T-helper 2 cell treated with Interferon-gamma antibody and Interleukin-4, amounts not matched to agents 5 μg/mL and 100 μg/mL, for 36 hours (primary cell): Measurements from ENCODE around the gene CDC42BPG.

Experiments
- DNase-seq: peaks from one replicate; pipeline ENCODE4 v3.0.0; 2021; ENCODE audit warnings: low spot score
- H3K27ac Mint-ChIP-seq: one replicate; pipeline ENCODE4 v1.8.0; 2021; ENCODE audit warnings: mild to moderate bottlenecking, mixed read lengths
- H3K27me3 Mint-ChIP-seq: one replicate; pipeline ENCODE4 v1.8.0; 2021; ENCODE audit warnings: low read depth, mixed read lengths
- H3K36me3 Mint-ChIP-seq: one replicate; pipeline ENCODE4 v1.8.0; 2021; ENCODE audit warnings: low read depth, mixed read lengths
- H3K4me1 Mint-ChIP-seq: one replicate; pipeline ENCODE4 v1.8.0; 2021; ENCODE audit warnings: low read depth, mixed read lengths
- H3K4me3 Mint-ChIP-seq: one replicate; pipeline ENCODE4 v1.8.0; 2022; ENCODE audit warnings: mild to moderate bottlenecking, moderate library complexity, mixed read lengths
- H3K9me3 Mint-ChIP-seq: one replicate; pipeline ENCODE4 v1.8.0; 2021; ENCODE audit warnings: mixed read lengths

The CDC42BPG gene

DNA sequence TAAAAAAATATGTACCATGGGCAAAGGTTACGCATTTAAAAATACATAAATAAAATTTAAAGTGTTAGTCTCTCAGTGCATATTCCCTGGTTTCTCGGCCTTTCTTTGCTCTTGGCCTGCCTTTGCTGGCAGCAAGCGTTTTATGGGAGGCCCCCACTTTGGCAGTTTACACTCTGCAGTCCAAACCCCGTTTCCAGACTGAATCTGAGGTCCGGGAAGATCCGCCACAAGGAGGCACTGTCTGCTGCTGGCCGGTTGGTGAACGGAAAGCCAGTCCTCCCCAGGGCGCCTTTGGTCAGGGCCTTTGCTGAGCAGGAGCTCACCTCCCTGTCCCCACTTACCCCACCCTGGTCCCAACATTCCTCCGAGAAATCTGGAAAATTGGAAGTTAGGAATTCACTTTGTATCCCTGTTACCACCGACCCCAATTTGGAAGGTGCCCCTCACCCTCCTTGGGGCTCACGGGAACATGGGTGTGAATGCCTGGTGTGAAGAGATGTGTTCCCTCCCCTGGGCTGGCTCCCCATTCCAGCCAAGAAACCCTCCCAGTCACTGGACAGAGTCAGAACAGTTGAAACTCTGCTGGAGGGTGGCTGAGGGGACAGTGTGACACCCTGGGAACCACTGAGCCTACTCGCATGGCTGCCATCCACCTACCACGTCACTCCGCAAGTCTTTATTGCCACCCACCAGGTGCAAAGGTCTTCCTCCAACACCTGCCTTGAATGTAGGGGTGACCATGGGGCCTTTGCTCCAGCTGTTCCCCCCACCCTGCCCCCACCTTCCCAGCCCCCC is 56.7 kb downstream of the CDC42BPG start:
- peak overlapping the region; percentile 31 for H3K27ac Mint-ChIP-seq
- H3K4me1 Mint-ChIP-seq = peaks cover 4% of the 10 kb centered on the region
- no peak overlapping the region for H3K4me3 Mint-ChIP-seq
- H3K27me3 Mint-ChIP-seq = no peaks in the 10 kb centered on the region
- DNase-seq = peak; percentile 35
- H3K36me3 Mint-ChIP-seq = peaks cover 8% of the 10 kb centered on the region
- H3K9me3 Mint-ChIP-seq = no peaks in the 10 kb centered on the region

DNA sequence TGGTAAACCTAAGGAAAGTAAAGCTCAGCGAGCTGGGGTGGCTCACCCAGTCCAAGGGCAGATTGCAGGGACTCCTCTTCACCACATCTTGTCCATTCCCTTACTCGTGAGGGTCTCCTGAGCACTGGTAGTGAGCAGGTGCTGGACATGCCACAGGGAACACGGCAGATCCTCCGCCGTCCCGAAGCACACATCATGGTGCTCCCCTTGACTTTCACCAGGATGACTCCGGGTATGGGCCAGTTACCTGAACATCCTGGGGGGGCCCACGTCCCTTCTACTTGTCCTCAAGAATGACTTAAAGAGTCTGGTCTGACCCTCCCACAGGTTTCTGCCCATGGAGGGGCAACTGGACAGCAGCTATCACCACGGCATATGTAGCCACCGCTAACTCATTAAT is 58.1 kb downstream of the CDC42BPG start:
- H3K4me3 Mint-ChIP-seq = no peak overlapping the region
- peaks cover 4% of the 10 kb centered on the region for H3K4me1 Mint-ChIP-seq
- H3K9me3 Mint-ChIP-seq = no peaks in the 10 kb centered on the region
- H3K36me3 Mint-ChIP-seq = peaks cover 10% of the 10 kb centered on the region
- no peak overlapping the region for H3K27ac Mint-ChIP-seq
- DNase-seq = no peak
- no peaks in the 10 kb centered on the region for H3K27me3 Mint-ChIP-seq

DNA sequence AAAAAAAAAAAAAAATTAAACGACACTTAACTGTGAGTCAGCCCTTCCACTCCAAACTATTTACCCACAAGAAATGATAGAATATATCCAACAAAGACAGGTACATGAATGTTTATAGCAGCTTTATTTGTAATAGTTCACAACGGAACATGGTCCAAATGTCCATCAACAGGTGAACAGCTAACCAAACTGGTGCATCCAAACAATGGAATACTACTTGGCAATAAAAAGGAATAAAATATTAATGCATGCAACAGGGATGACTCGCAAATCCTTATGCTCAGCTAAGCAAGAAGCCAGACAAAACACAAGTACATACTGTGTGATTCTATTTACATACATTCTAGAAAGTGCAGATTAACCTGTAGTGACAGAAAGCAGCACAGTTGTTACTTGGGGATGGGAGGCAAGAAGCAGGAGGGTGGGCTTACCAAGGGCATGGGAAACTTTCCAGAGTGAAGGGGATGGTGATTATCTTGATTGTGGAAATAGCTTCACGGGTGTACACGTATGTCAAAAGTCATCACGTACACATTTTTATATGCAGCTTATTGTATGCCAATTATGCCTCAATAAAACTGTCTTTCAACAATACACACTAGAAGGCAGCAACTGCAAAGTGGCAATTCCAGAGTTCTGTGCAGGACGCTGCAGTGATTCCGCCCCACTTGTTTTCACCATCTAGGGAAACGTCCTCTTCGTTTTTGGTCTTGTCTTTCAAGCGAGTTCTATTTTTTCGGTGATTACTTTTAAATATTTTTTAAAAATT is 59.5 kb downstream of the CDC42BPG start:
- no peaks in the 10 kb centered on the region for H3K27me3 Mint-ChIP-seq
- no peak for DNase-seq
- no peak overlapping the region for H3K4me3 Mint-ChIP-seq
- H3K36me3 Mint-ChIP-seq = peaks cover 6% of the 10 kb centered on the region
- H3K4me1 Mint-ChIP-seq = peaks cover 11% of the 10 kb centered on the region
- no peak overlapping the region for H3K27ac Mint-ChIP-seq
- H3K9me3 Mint-ChIP-seq = no peaks in the 10 kb centered on the region

DNA sequence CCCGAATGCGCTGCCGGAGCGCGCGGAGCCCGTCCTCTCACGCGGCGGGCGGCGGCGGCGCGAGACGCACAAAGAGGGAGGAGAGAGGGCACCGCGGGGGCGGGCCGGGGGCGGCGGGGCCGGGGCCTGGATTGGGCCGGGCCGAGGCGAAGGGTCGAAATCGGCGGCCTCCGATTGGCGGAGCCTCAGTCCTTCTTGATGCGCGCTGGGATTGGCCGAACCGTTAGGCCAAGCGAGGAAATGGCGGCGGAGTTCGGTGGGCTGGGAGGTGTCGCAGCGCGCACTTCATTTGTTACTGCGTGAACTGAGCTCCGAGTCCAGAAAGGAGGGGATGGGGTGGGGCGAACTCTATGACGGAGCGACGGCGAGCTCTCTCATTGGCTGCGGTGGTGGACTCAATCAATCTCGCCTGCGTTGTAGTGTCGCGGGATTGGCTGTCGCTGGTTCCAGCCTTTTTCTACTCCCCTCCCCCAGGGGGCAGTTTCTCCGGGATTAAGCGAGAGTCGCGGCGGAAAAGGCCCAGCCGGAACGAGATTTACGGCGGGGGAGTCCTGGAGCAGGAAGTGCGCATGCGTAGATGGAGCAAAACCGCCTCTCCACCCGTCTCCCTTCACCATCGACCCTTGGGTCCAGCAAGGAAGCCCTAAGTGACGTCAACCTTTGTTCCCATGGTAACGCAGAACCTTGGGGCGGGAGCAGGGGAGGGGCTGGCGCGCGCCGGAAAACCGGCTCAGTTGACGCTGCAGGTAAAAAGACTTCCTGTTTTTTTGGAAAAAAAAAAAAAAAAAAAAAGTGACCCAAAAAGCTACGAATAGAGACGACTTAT is 65.8 kb downstream of the CDC42BPG start, which contains the start of gene SF1:
TSS of gene SF1 (minus strand) at position 70 of the 826 bp plus-strand sequence. CDS start 150 bp downstream, outside the sequence.
- peak within 1 kb of the TSS; percentile 99 for H3K27ac Mint-ChIP-seq
- peaks cover 43% of the 10 kb centered on the region for H3K36me3 Mint-ChIP-seq
- H3K27me3 Mint-ChIP-seq = peaks cover 2% of the 10 kb centered on the region
- no peaks in the 10 kb centered on the region for H3K9me3 Mint-ChIP-seq
- H3K4me1 Mint-ChIP-seq = peaks cover 45% of the 10 kb centered on the region
- peak; percentile 100 for DNase-seq
- peak within 1 kb of the TSS; percentile 93 for H3K4me3 Mint-ChIP-seq

DNA sequence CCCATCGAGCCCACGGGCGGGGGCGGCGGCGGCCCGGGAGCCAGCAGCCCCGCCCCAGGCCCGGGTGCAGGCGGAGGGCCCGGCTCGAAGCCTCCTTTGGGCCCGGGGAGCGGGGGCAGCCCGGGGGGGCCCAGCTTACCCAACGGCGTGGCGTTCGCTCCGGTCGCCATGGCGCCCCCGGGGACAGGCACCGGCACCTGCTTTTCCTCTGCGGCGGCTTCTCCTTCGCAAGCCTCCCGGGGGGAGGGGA is 66.3 kb downstream of the CDC42BPG start:
- Mint-ChIP-seq H3K36me3 (peaks cover 49% of the 10 kb centered on the region), H3K27me3 (peaks cover 2% of the 10 kb centered on the region), H3K9me3 (no peaks in the 10 kb centered on the region), H3K4me3 (peak overlapping the region; percentile 93), H3K27ac (peak overlapping the region; percentile 99), H3K4me1 (peaks cover 49% of the 10 kb centered on the region)
- DNase-seq = no peak

DNA sequence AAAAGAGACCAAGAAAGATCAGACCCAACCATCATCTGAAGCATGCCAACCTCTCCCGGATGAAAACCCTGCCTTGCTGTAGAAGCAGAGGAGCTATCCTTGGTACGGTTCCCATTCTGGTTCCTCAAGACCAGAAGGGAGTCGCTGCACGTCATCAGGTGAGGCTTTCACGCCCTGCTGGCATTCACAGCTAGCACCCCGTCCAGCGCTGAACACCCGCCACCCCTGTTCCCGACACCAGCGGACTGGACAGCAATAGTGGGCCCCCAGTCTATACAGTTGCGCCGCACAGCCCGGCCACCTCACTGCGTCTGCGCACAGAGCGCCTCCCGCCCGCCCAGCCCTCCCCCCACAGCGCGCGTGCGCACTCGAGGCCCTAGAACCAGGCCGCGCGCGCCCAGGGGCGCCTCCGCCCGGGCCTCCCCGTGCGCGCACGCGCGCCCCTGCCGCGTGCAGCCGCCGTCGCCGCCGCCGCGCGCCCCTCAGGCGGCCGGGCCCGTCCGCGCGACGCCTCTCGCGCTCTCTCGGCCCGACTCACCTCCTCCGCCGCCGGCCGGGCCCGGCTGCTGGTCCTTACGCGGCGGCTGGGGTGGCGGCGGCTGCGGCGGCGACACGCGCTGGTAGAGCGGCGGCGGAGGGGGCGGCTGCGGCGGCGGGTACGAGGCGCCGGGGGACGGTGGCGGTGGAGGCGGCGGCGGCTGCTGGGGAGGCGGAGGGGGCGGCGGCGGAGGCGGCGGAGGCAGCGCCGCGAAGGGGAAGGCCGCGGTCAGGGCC is 66.8 kb downstream of the CDC42BPG start:
- Mint-ChIP-seq H3K27ac (peak overlapping the region; percentile 63), H3K4me1 (peaks cover 54% of the 10 kb centered on the region), H3K9me3 (no peaks in the 10 kb centered on the region), H3K27me3 (peaks cover 2% of the 10 kb centered on the region), H3K4me3 (peak overlapping the region; percentile 82), H3K36me3 (peaks cover 54% of the 10 kb centered on the region)
- peak; percentile 82 for DNase-seq

DNA sequence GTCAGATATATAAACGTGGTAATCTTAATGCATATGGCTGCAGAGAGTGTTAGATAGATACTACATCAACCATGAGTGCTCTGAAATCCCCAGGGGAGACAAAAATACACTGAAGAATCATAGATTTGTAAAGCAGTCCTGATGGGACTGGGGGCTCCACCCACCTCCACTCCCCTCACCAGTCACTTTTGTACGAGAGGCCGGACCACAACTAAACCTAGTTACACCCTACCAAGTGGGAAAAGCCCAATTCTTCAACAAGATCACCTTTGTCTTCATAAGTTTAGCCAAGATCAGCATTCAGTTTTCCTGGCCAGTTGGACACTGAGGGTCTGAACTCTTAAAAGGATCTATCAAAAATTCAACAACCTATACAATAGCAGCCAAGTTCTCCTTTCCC is 67.6 kb downstream of the CDC42BPG start:
- Mint-ChIP-seq H3K27ac (peak overlapping the region; percentile 63), H3K36me3 (peaks cover 60% of the 10 kb centered on the region), H3K9me3 (no peaks in the 10 kb centered on the region), H3K27me3 (peaks cover 2% of the 10 kb centered on the region), H3K4me3 (peak overlapping the region; percentile 82), H3K4me1 (peaks cover 62% of the 10 kb centered on the region)
- no peak for DNase-seq

DNA sequence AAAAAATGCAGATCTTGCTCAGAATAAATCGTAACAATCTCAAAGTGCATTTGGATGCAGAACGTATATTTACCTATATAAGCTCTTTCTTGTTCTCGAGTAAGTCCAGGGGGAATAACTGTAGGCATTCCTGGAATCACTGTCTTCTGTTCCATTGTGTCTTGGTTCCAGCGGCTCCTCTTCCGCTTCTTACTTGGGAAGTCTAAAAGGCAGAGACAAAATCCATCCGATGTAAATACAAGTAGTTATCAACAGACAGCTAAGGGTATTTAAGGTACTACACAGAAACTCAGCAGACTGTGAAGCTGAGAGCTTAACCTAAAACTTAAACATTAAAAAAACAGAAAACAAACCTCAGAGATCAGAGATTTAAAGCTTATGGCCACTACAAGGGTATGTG is 68.0 kb downstream of the CDC42BPG start:
- Mint-ChIP-seq H3K4me1 (peaks cover 66% of the 10 kb centered on the region), H3K9me3 (no peaks in the 10 kb centered on the region), H3K36me3 (peaks cover 64% of the 10 kb centered on the region), H3K4me3 (peak overlapping the region; percentile 82), H3K27ac (peak overlapping the region; percentile 63), H3K27me3 (peaks cover 2% of the 10 kb centered on the region)
- DNase-seq = no peak

DNA sequence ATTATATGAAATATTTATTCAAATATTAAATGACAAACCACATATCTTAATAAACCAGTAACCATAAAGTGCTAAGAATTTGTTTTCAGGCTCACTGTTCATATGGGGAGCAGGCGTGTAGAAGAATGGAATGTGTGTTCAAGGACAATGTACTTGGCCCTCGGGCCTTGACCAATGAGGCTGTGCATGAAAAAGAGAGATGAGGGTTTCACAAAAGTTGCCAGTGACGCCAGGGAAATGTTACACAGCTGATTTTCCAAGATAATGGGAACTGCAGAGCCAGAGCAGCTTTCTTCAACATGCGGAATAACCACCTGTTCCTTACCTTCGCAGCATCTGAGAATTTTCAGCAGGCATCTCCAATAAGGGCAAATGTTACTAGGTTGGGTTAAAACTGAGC is 70.3 kb downstream of the CDC42BPG start:
- DNase-seq = no peak
- no peak overlapping the region for H3K4me3 Mint-ChIP-seq
- H3K27me3 Mint-ChIP-seq = peaks cover 2% of the 10 kb centered on the region
- H3K4me1 Mint-ChIP-seq = peaks cover 61% of the 10 kb centered on the region
- H3K36me3 Mint-ChIP-seq = peaks cover 80% of the 10 kb centered on the region
- H3K27ac Mint-ChIP-seq = no peak overlapping the region
- H3K9me3 Mint-ChIP-seq = no peaks in the 10 kb centered on the region
